GM12878 (cell line): ENCODE results near the gene ACAD11. TPM values are rescaled to one million over a fixed set of nuclear protein-coding genes. Genes with fewer than 3 reads are reported as not detected.

Source experiments
- ATAC-seq: fragments of 200-7000 bp; cut with Tn5 transposase; 3 replicates; pipeline ENCODE4 v1.9.1; 2020; ENCODE audit warnings: mild to moderate bottlenecking, moderate library complexity
- BruUV-seq: library from RNA; stranded (reverse); fragments of 400-500 nt; replicated peaks from 2 replicates; lab custom pipeline; 2021; lab: Mats Ljungman, UMichigan
- CTCF ChIA-PET: fragments of 300-600 bp; sonication (Branson Sonifier 250); formaldehyde crosslinking; extraction: SDS; loops from one replicate; lab custom pipeline; 2021; ENCODE audit warnings: inconsistent platforms; lab: Yijun Ruan, JAX
- POLR2A ChIA-PET: fragments of 350-600 bp; formaldehyde crosslinking; extraction: SDS; loops from one replicate; lab custom pipeline; 2021; ENCODE audit warnings: inconsistent platforms; lab: Charles Lee
- RAD21 ChIA-PET: fragments of 300-600 bp; sonication (Branson Sonifier 250); formaldehyde crosslinking; loops from one replicate; lab custom pipeline; 2023; ENCODE audit warnings: antibody characterized with exemption; ENCODE audit not compliant: unreplicated experiment; lab: Charles Lee
- SMC1A ChIA-PET: fragments of 300-600 bp; sonication (Branson Sonifier 250); formaldehyde crosslinking; loops from one replicate; lab custom pipeline; 2023; ENCODE audit not compliant: unreplicated experiment, uncharacterized antibody; lab: Charles Lee
- DNase-seq: peaks from one replicate; pipeline ENCODE4 v3.0.0-alpha.2; 2011; ENCODE audit warnings: low read depth, low spot score
- FAIRE-seq: peaks from 3 replicates; lab custom pipeline; 2011; peaks lifted over from hg19 to GRCh38; lab: Jason Lieb, UNC
- H2AFZ ChIP-seq: 2 replicates; pipeline ENCODE4 v1.6.0; 2011; ENCODE audit warnings: low read depth, low read length, control low read depth; ENCODE audit not compliant: control insufficient read depth
- H3K27ac ChIP-seq: 2 replicates; pipeline ENCODE4 v1.5.1; 2011; ENCODE audit warnings: control low read depth; ENCODE audit not compliant: control insufficient read depth, insufficient read depth
- H3K27me3 ChIP-seq, 2 experiments: replicated peaks in 1 of 2; 2 replicates each; pipeline versions ENCODE4 v1.6.0 to v1.6.1; 2011; ENCODE audit warnings: low read length in 1 of 2; ENCODE audit not compliant: control insufficient read depth in 2 of 2, insufficient read depth in 2 of 2
- H3K36me3 ChIP-seq, 2 experiments: 2 replicates each; pipeline ENCODE4 v1.5.1; 2011; ENCODE audit warnings: low read length in 1 of 2; ENCODE audit not compliant: control insufficient read depth in 2 of 2, insufficient read depth in 2 of 2
- H3K4me1 ChIP-seq: 2 replicates; pipeline ENCODE4 v1.6.1; 2011; ENCODE audit warnings: mild to moderate bottlenecking, low read length, moderate library complexity, mixed read lengths; ENCODE audit not compliant: control insufficient read depth, insufficient read depth
- H3K4me2 ChIP-seq: 2 replicates; pipeline ENCODE4 v1.6.0; 2011; ENCODE audit warnings: control low read depth; ENCODE audit not compliant: control insufficient read depth, insufficient read depth
- H3K4me3 ChIP-seq: fragments of 200-600 bp; sonication (generic); 2 replicates; pipeline ENCODE4 v1.5.1; 2016
- H3K79me2 ChIP-seq: 2 replicates; pipeline ENCODE4 v1.6.0; 2011; ENCODE audit warnings: low read length; ENCODE audit not compliant: control insufficient read depth, insufficient read depth
- H3K9ac ChIP-seq: 2 replicates; pipeline ENCODE4 v1.8.0; 2011; ENCODE audit warnings: low read length, control low read depth, mixed read lengths; ENCODE audit not compliant: control insufficient read depth, insufficient read depth
- H3K9me3 ChIP-seq: replicated peaks from 3 replicates; pipeline ENCODE4 v1.5.1; 2011; ENCODE audit warnings: mild to moderate bottlenecking, low read length; ENCODE audit not compliant: control insufficient read depth, insufficient read depth
- H4K20me1 ChIP-seq: 2 replicates; pipeline ENCODE4 v1.6.0; 2011; ENCODE audit not compliant: control insufficient read depth, insufficient read depth
- BCL11A ChIP-seq: IDR thresholded peaks from 2 replicates; pipeline ENCODE4 v1.6.1; 2011; ENCODE audit warnings: low read depth, low read length
- NFYB ChIP-seq: IDR thresholded peaks from 2 replicates; pipeline ENCODE4 v1.6.1; 2011; ENCODE audit warnings: low read depth, mild to moderate bottlenecking, low read length, improper control_type of control experiment, moderate library complexity; ENCODE audit not compliant: insufficient read depth
- PAX8 ChIP-seq: fragments of 450-650 bp; IDR thresholded peaks from 2 replicates; pipeline ENCODE4 v1.6.1; 2017; ENCODE audit warnings: mild to moderate bottlenecking, moderate library complexity
- YBX1 ChIP-seq: fragments of 450-650 bp; IDR thresholded peaks from 2 replicates; pipeline ENCODE4 v1.6.1; 2016; ENCODE audit warnings: antibody characterized with exemption
- YY1 ChIP-seq: IDR thresholded peaks from 2 replicates; pipeline ENCODE4 v1.6.1; 2011; ENCODE audit warnings: low read depth, mild to moderate bottlenecking, low read length
- ZNF384 ChIP-seq: IDR thresholded peaks from 2 replicates; pipeline ENCODE4 v1.6.1; 2012; ENCODE audit warnings: low read depth, mild to moderate bottlenecking, low read length, improper control_type of control experiment, borderline replicate concordance
- WGBS: methylation state at CpG from one replicate; pipeline ENCODE4 v1.1.6; 2016; ENCODE audit warnings: low lambda C conversion rate; ENCODE audit not compliant: insufficient replicate concordance, insufficient coverage; ENCODE audit errors: missing lambda C conversion rate; 5-methylcytosine and 5-hydroxymethylcytosine counted together
- in situ Hi-C: fragments of 300-500 bp; cut with MboI; formaldehyde crosslinking; loops from 9 replicates; pipeline ENCODE4 v1.14.3; 2018; ENCODE audit warnings: mixed read lengths
- intact Hi-C: fragments of 100-400 bp; cut with micrococcal nuclease; formaldehyde crosslinking; loops from one replicate; pipeline ENCODE4 v1.14.2; 2022; ENCODE audit not compliant: unreplicated experiment
- polyA plus RNA-seq, 11 experiments: library from polyadenylated mRNA; depleted of rRNA in 4 of 11; unstranded in 6 of 11; stranded (reverse) in 5 of 11; fragments of >200 nt; fragmentation: Nextera tagmentation in 4 of 11; fragmentation: Illumina TruSeq in 1 of 11; extraction: Ambion mirVana in 4 of 11; extraction: Trizol in 1 of 11; gene quantifications; 1 replicate in 1 of 11; 2 replicates in 10 of 11; pipeline versions ENCODE4 v1.2.1 to v1.2.3, GENCODE V29; 2011 to 2016; ENCODE audit warnings: inconsistent platforms in 2 of 11, missing spikeins in 2 of 11, low read depth in 1 of 11
- total RNA-seq, 4 experiments: library from RNA; depleted of rRNA in 3 of 4; stranded (reverse); fragments of >200 nt in 3 of 4; fragmentation: Illumina TruSeq in 1 of 4; extraction: Trizol in 1 of 4; gene quantifications; 2 replicates each; pipeline versions ENCODE4 v1.2.1 to v1.2.3, GENCODE V29; 2013 to 2021

The ACAD11 gene
- total and polyA plus RNA-seq, 10 of the 15 experiments (the other 5 are each of a cell fraction or from before 2014, with no cell fraction given), result 2.4 to 15.9 (median 10.4) TPM

- H3K36me3 ChIP-seq, result peaks cover 0 to 10% of the 10 kb centered on the region in 2 experiments; a peak in 1 of 4 replicates
- no peak overlapping the region for H3K4me3 ChIP-seq
- in situ Hi-C loops, result no loop called here
- no peak for FAIRE-seq
- no peaks in the 10 kb centered on the region for H3K4me1 ChIP-seq
- RAD21 ChIA-PET, result interaction anchor here (1.1 kb wide), 1 partner anchor 34 kb away, joined by 3 read pairs; no protein-coding TSS in a partner anchor
- ATAC-seq, result no peak
- H3K27ac ChIP-seq, result no peak overlapping the region
- no peaks in the 10 kb centered on the region for H3K27me3 ChIP-seq
- H3K9me3 ChIP-seq, result no peaks in the 10 kb centered on the region
- no peaks in the 10 kb centered on the region for H4K20me1 ChIP-seq
- no peaks in the 10 kb centered on the region for H3K79me2 ChIP-seq
- SMC1A ChIA-PET, result interaction anchor here (0.7 to 1.1 kb wide), 2 partner anchors 9 to 35 kb away, joined by 3 to 5 read pairs; no protein-coding TSS in a partner anchor
- H2AFZ ChIP-seq, result no peak overlapping the region
- no peak for DNase-seq
- intact Hi-C loops, result no loop called here
- no TSS peak for BruUV-seq
- TF ChIP-seq PAX8 (no peak), NFYB (no peak), BCL11A (no peak)
- POLR2A ChIA-PET, result no interaction called here
- no peak overlapping the region for H3K4me2 ChIP-seq
- CTCF ChIA-PET, result interaction anchor here (3.6 kb wide), 1 partner anchor 9 kb away, joined by 11 read pairs; no protein-coding TSS in a partner anchor
- 94% methylated on average over 5 of the region's 5 CpGs for WGBS
- no peak overlapping the region for H3K9ac ChIP-seq
Measured at GRCh38 chr3:132679911-132680310, 20.3 kb upstream of the ACAD11 start.

DNA sequence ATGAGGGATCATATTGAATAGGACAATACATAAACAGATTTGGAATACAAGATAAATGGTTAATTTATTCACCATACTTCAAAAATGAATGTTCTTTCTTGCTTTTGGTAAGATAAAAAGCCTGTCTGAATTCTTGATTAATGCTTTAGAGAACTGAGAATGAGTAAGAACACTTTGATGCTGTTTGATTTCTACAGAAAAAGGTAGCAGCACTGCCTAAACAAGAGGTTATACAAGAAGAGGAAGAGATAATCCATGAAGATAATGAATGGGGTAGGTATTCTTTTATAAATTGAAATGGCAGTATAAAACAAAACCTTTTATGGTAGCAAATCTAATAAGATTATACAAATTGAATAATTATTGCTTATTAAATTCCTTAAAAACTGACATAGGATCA, 15.8 kb upstream of the ACAD11 start:
- Histone ChIP-seq H3K4me3 (no peak overlapping the region), H3K9me3 (no peaks in the 10 kb centered on the region), H3K9ac (no peak overlapping the region), H4K20me1 (no peaks in the 10 kb centered on the region), H3K36me3 (peaks cover 0 to 22% of the 10 kb centered on the region in 2 experiments; a peak in 1 of 4 replicates), H2AFZ (no peak overlapping the region), H3K4me2 (no peak overlapping the region), H3K27me3 (no peaks in the 10 kb centered on the region), H3K4me1 (no peaks in the 10 kb centered on the region), H3K79me2 (no peaks in the 10 kb centered on the region), H3K27ac (no peak overlapping the region)
- SMC1A ChIA-PET, result interaction anchor here (1.2 kb wide), 1 partner anchor 37 kb away, joined by 3 read pairs; no protein-coding TSS in a partner anchor
- no peak for TF ChIP-seq YBX1
- TF ChIP-seq YY1, result no peak
- no peak for TF ChIP-seq ZNF384
- FAIRE-seq (no peak), DNase-seq (no peak), ATAC-seq (no peak)
- POLR2A ChIA-PET, result no interaction called here
- in situ Hi-C loops (no loop called here), intact Hi-C loops (no loop called here)
- RAD21 ChIA-PET, result no interaction called here
- CTCF ChIA-PET, result interaction anchor here (1.5 kb wide), 1 partner anchor 16 kb away, joined by 4 read pairs; the partner anchor contains the start of gene ACAD11
- no TSS peak for BruUV-seq
